HG02678 (cell line): Measurements from ENCODE around the gene EIF5.

Source experiments
- ATAC-seq: cut with Tn5 transposase; IDR thresholded peaks from one replicate; pipeline ENCODE4 v1.9.1; 2021; ENCODE audit warnings: mild to moderate bottlenecking, moderate library complexity; ENCODE audit not compliant: unreplicated experiment

EIF5 gene

DNA sequence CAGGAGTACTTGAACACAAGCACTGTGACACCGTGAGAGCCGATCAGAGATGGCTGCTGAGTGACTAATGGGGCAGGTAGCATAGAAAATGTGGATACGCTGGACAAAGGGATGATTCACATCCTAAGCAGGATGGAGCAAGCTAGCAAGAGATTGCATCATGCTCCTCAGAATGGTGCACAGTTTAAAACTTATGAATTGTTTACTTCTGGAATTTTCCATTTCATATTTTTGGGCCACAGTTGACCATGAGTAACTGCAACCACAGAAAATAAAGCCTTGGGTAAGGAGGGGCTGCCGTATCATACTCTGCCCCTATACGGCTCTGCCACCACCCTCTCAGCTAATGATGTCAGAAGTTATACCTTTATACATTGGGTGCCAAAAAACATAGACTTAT, 27.8 kb downstream of the EIF5 start:
- ATAC-seq: no peak

DNA sequence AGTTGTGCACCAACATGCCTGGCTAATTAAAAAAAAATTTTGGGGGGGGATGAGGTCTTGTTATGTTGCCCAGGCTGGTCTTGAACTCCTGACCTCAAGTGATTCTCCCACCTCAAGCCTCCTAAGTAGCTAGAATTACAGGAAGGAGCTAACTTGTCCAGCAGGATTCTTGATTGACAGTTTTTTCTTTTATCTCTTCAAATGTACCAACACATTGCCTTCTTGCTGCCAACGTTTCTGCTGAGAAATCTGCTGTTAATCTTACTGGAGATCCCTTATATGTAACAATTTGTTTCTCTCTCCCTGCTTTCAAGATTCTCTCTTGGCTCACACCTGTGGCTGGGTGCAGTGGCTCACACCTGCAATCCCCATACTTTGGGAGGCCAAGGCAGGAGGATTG, 28.7 kb downstream of the EIF5 start:
- no peak for ATAC-seq

DNA sequence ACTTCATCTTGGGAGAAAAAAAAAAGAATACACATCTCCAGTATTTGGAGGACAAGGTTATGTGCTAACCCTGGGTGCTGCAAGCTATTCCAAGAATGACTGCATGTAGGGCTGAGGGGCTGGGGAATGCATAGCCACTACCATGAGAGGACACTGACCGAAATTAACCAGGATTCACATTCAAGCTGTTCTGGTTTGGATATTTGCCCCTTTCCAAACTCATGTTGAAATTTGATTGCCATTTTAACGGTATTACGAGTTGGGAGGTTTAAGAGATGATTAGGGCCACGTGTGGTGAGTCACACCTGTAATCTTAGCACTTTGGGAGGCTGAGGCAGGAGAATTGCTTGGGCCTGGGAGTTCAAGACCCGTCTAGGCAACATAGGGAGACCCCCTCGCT, 32.7 kb downstream of the EIF5 start:
- ATAC-seq: no peak

DNA sequence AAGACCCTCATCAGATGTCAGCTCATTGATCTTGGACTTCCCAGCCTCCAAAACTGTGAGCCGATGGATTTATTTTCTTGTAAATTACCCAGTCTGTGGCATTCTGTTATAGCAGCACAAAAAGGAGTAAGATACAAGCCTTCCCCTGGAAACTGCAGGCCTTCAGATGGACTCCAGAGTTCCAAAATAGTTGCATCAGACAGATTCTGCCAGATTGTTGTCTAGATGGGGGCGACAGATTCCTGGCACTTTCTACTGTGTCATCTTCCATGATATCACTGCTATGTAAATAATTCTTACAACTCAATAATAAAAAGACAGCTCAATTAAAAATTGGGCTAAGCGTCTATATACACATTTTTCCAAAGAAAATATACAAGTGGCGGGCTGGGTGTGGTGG, 34.0 kb downstream of the EIF5 start:
- no peak for ATAC-seq

DNA sequence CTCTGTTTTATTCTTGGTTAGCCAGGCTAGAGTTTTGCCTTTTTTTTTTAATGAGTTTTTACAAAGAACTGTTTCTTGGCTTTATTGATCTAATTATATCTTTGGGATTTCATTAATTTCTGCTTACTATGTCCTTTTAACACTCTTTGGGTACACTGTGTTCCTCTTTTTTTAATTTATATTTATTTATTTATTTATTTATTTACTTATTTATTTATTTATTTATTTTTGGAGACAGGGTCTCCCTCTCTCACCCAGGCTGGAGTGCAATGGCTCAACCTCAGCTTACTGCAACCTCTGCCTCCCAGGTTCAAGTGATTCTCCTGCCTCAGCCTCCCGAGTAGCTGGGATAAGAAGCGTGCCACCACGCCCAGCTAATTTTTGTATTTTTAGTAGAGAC, 36.0 kb downstream of the EIF5 start:
- ATAC-seq: no peak

DNA sequence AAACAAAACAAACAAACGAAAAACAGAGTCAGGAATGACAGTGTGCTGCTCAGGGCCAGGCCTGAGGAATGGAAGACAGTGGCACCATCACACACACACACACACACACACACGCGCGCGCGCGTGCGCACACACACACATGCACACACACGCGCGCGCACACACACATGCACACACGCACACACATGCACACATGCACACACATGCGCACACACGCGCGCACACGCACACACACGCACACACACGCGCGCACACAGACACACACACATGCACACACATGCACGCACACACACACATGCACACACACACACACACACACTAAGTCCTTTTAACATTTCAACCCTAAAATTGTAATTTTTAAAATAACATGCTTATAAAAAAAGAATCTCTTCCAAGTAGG, 38.0 kb downstream of the EIF5 start:
- ATAC-seq: no peak

DNA sequence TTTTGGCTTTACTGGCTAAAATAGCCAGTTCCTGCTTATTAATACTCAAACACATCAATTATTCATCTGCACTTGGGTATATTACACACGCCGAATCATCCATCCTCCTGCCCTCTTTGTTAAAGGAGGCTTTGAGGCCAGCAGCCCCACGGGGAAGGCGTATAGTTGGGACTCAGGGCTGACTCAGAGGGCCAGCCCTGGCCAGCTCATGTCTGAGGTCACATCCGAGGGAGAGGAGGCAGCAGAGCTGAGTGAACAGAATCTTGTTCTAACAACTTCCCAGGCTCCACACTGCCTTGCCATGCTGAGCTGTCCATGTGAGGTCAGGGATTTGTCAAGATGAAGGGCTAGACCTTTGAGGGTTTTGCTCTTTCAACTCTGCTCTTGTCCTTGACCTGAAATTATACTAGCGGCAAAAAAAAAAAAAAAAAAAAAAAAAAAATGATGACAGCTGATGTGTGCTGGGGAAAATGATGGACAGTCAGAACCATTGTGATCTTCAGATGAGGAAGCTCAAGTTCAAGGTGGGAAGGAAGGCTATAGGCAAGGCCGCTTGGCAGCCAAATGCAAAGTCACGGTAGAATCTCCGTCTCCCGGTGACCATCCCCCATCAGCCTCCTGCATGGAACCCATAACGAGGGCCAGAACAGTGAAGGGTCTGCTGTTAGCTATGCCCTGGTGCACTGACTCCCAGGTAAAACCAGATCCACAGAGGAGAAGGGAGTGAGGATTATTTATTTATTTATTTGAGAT, 38.7 kb downstream of the EIF5 start:
- no peak for ATAC-seq

DNA sequence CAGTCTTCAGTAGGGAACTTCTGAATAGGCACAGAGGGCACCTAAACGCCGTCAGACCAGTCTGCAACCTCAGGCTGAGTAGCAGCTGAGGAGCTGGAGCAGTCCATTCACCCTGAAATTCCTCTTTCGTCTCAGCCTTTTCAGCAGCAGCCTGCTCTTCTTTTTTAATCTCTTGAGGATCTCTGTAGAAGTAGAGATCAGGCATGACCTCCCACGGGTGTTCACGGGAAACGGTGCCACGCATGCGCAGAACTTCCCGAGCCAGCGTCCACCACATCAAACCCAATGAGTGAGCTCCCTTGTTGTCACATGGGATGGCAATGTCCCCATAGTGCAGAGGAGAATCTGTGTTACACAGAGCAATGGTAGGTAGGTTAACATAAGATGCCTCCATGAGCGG, 40.1 kb downstream of the EIF5 start:
- no peak for ATAC-seq

DNA sequence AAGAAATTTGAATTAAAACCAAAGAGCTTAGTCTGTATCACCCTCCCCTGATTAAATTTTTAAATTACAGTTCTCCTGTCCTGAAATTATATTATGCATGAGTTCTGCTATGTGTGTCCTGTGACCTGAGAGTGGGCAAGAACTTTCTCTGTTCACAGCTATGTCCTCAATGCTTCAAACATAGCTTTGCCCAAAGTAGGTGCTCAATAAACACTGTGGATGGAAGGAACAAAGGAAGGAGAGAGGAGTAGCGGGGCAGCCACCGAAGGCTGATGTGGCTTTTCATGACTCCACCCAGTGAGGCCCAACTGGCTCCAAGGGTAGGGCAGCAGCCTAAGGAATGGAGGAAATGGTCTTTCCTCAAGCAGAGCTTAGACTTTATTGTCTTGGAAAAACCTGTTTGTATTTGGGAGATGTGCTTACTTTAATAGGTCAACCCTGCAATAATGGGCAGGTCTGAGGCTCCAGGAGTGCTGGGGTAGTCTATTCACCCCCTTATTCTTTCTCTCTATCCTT, 43.5 kb downstream of the EIF5 start:
- ATAC-seq: no peak

DNA sequence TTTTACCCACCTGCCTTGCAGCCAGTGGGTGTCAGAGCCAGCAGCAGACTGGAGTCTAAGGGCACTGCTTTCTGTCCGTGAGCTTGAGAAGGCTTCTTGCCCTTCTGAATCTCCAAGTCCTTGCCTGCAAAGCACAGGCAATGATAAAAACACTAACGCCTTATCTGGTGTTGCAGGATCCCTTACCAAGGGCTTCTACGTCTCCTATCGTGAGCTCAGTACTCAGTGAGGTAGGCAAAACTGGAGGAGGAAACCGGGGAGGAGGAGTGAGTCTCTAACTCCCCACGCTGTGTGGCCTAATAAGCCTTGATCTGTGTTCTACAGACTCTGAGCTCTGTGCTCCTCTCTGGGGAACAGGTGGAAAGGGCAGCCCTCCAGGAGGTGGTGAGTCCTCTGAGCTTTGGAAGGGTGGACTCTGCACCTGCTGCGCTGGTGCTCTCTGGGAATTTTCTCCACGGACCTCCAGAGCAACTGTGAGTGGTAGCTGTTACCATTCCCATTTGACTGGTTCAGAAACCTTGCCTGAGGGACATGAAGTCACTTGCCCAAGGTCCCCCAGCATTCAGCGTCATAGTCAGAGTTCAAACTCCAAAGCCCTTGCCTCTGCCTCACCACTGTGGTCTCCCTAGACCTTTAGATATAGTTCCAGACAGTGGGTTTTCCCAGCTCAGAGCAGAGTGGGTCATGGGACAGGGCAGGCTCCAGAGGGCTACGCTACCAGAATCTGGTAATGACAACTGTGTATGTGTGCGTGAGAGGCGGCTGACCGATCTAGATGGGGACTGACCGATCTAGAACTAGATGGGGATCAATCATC, 44.2 kb downstream of the EIF5 start:
- no peak for ATAC-seq

DNA sequence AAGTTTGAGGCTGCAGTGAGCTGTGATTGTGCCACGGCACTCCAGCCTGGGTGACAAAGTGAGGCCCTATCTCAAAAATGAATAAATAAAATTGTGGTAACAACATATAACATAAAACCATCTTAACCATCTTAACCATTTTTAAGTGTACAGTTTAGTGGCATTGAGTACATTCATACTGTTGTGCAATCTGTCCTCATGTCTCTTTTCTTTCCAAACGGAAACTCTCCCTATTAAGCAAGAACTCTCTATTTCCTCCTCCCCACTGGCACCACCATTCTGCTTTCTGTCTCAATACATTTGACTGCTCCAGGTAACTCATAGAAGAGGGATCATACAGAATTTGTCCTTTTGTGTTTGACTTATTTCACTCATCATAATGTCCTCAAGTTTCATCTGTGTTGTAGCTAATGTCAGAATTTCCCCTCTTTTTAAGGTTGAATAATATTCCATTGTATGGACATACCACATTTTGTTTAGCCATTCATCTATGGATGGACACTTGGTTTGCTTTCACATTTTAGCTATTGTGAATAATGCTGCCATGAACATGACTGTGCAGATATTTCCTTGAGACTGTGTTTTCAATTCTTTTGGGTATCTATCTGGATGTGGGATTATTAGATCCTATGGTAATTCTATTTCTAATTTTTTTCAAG, 46.8 kb downstream of the EIF5 start:
- no peak for ATAC-seq

DNA sequence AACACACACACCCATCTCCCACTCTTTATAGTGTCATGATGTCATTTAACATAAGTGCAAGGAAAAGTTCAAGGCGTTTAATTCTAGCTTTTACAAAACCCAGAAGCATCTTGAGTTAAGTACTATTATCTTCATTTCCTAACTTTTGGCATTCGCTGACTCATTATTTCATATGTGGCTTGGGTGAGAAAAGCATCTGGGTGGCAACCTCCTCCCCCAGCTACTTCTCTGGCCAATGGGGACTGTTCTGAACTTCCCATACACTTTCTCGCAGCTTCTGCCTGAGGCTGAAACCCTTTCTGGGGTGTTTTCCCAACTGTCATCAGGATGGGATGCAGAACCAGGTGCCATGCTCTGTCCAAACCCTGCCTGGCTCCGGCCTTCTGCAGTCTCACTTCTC, 48.3 kb downstream of the EIF5 start:
- no peak for ATAC-seq

DNA sequence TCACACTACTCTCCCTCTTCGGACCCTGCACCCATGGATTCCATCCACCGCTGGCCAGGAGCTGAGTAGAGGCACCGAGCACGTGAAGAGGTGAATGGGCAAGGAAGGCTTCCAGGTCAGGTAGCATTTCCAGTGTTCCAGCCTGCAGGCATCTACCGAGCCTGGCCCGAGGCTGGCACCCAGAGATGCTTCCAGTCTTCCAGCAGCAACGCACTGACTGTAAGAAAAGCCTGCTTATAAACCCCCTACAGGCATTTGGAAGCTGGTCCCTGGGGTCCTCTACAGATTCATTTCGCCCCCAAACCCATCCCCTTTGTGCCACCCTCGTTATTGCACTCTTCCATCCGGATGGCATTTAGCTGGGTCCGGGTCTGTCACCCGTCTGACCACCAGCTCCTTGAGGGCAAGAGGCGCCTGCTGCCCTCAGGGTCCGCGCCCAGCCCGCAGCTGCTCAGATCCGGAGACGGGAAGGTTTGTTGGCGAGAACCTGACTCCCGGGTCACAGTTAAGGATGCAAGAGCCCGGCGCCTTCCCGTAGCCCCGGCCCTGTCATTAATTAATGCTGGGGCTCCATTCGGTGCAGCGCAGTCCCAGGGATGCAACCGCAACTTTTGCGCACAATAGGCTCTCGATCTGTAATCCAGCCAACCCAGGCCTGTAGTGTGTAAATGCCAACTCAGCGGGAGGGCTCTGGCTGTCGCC, 50.6 kb downstream of the EIF5 start:
- ATAC-seq: peak; percentile 7

DNA sequence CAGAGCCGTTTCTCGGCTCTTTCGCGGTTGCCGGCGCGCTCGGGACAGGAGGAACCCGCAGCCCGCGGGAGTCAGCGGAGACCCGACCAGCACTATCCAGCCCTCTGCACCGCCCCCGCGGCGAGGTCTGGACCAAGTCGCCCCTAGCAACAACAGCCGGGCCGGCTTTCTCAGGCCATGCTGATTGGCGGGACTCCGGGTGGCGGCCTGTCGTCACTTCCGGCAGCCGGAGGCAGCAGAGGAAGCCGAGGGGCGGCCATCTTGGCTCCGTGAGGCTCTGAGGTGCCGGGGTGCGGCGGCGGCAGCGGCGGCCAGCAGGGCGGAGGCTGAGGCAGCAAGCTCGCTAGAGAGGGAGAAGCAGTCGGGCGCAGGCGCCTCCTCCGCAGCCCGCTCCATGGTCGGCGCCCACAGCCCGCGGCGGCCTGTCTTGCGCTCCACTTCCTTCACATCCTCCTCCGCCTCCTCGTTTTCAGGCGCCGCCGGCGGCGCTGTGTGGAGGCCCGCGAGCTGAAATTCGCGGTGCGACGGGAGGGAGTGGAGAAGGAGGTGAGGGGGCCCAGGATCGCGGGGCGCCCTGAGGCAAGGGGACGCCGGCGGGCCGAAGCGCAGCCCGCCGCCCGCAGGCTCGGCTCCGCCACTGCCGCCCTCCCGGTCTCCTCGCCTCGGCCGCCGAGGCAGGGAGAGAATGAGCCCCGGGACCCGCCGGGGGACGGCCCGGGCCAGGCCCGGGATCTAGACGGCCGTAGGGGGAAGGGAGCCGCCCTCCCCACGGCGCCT, 51.3 kb downstream of the EIF5 start, which contains the start of gene MARK3:
Gene MARK3, plus strand, starts transcription at position 264 of the 777 bp plus-strand sequence. CDS start 615 bp downstream, outside the sequence.
- ATAC-seq: peak; percentile 96

DNA sequence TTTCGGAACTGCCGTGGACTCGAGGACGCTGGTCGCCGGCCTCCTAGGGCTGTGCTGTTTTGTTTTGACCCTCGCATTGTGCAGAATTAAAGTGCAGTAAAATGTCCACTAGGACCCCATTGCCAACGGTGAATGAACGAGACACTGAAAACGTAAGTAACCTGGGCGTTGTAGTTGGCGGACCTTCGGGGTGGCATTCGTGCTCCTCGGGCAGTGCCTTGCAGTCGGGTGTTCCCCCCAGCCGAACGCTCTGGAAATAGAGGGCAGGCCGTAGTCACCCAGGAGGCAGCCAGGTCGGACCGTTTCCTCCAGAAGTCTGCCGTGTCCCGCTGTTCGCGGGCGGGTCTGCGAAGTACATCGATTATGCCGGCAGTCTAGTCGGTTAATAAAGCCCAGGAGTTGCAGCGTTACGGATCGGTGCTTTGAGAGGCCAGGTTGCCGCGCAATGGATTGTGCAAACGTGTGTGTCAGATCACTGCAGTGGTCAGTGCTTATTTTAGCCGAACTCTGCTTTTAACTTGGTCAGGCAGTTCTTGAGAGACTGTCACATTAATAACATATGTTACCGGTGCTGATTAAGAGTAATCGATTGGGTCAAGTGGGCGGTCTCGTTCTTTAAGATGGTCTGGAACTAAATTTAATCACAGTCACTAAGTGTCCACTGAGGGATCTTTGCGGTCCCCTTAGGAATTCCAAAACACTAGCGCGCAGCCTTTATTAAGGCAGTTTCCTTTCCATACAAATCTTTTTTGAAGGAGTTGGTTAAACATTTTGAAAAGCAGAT, 52.1 kb downstream of the EIF5 start:
- no peak for ATAC-seq

DNA sequence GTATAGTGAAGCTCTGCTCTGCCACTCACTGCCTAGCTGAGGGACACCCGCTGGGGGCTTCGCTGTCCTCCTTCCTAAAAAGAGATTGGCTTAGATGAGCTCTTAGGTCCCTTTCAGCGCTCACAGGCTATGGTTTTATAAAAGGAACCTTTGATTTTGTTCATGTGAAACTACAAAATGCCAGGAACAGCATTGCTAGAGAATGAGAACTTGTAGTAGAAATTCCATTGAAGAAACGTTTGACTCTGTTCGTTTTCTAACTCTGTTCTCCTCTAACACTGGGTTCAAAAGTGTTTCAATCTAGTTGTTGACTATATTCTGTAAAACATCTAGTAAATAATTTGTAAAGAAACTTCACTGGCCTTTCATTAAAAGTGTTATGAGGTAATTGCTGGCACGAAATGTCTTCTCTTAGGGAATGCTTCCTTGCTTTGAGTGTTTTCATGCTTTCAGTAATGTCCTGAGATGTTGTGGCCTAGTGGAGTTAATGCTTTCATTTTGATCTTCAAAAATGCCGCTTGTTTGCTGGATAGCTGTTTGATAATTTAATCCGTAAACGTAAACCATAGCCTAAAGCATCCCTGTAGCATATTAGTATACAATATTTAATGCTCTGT, 52.8 kb downstream of the EIF5 start:
- ATAC-seq: no peak

DNA sequence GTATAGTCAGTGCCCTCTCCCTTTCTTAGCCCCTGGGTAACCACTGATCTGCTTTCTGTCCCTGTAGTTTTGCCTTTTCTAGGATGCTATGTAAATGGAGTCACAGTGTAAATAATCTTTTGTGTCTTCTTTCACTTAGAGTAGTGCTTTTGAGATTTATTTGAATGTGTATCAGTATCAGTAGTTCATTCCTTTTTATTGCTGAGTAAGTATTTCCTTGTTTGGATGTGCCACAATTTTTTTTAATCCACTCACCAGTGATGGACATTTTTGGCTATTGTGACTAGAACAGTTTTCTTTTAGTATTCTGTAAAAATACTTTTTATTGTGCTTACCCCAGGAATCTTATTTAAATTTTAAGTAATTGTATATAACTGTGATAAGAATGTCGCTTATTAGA, 54.6 kb downstream of the EIF5 start:
- ATAC-seq: no peak

DNA sequence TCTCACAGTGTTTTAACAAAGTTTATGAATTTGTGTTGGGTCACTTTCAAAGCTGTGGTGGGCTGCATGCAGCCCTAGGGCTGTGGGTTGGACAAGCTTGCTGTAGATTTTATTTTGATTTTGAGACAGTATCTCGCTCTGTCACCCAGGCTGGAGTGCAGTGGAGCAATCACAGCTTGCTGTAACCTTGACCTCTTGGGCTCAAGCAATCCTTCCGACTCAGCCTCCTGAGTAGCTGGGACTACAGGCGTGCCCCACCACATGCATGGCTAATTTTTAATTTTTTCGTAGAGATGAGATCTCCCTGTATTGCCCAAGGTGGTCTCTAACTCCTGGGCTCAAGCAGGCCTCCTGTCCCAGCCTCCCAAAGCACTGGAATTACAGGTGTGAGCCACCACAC, 56.6 kb downstream of the EIF5 start:
- no peak for ATAC-seq

DNA sequence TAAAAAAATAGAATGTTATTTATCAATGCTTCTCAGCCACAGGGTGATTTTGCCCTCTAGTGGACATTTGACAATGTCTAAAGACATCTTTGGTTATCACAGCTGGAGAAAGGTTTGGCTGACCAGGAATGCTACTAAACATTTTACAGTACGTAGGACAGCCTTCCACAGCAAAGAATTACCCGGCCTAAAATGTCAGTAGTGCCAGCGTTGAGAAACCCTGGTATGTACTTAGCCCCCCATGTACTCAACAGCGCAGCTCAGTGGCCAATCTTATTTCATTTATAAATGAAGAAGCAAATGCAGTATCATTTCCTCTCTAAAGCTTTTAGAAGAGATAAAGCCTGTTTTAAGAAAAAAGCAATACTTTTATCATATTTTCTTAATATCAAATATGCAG, 57.0 kb downstream of the EIF5 start:
- ATAC-seq: no peak
